HG02852 (cell line): ENCODE results near the gene SCN1B.
"Not testable (repeated sequence)": the region's sequence is repeated elsewhere in the genome, so short reads cannot be mapped to it uniquely, and the experiment has no call there.

Source experiments
- ATAC-seq: cut with Tn5 transposase; IDR thresholded peaks from one replicate; pipeline ENCODE4 v1.9.1; 2021; ENCODE audit warnings: mild to moderate bottlenecking, moderate library complexity; ENCODE audit not compliant: unreplicated experiment

The SCN1B gene

GRCh38 chr19:35030257-35031071 lies at the start of gene SCN1B:
Gene SCN1B, plus strand, starts transcription at chr19:35030470. Its CDS starts 351 bp downstream, at chr19:35030821.
- ATAC-seq, result no peak

- ATAC-seq, result no peak
Observed at GRCh38 chr19:34982275-34982674, 48.0 kb upstream of the SCN1B start.

- no peak for ATAC-seq
Observed at GRCh38 chr19:34983786-34984185, 46.5 kb upstream of the SCN1B start.

GRCh38 chr19:34984287-34984686 lies 46.0 kb upstream of the SCN1B start:
- ATAC-seq, result no peak

GRCh38 chr19:34985249-34986022 lies 44.8 kb upstream of the SCN1B start:
- ATAC-seq, result no peak

- ATAC-seq, result no peak
Observed at GRCh38 chr19:34988119-34988518, 42.2 kb upstream of the SCN1B start.

GRCh38 chr19:34989298-34989697 lies 41.0 kb upstream of the SCN1B start:
- no peak for ATAC-seq

- no peak for ATAC-seq
Observed at GRCh38 chr19:34990578-34991192, 39.6 kb upstream of the SCN1B start.

- ATAC-seq, result no peak
Observed at GRCh38 chr19:34991542-34992333, 38.5 kb upstream of the SCN1B start.

- not testable (repeated sequence) for ATAC-seq
Observed at GRCh38 chr19:34992582-34992981, 37.7 kb upstream of the SCN1B start.

GRCh38 chr19:34994286-34994642 lies 36.0 kb upstream of the SCN1B start:
- no peak for ATAC-seq

GRCh38 chr19:34994643-34995541 lies 35.4 kb upstream of the SCN1B start:
- ATAC-seq, result no peak

- ATAC-seq, result no peak
Observed at GRCh38 chr19:34995551-34995950, 34.7 kb upstream of the SCN1B start.

- no peak for ATAC-seq
Observed at GRCh38 chr19:34997071-34997617, 33.1 kb upstream of the SCN1B start.

GRCh38 chr19:34998224-34998623 lies 32.0 kb upstream of the SCN1B start:
- not testable (repeated sequence) for ATAC-seq

- no peak for ATAC-seq
Observed at GRCh38 chr19:34998777-34999497, 31.3 kb upstream of the SCN1B start.

GRCh38 chr19:34999498-35000337 lies 30.6 kb upstream of the SCN1B start, which contains the start of gene GRAMD1A:
Gene GRAMD1A, plus strand, starts transcription at chr19:35000323. Its CDS starts 156 bp downstream, at chr19:35000479.
- peak; percentile 44 for ATAC-seq

- ATAC-seq, result no peak
Observed at GRCh38 chr19:35000338-35000646, 30.0 kb upstream of the SCN1B start.
